Heart left ventricle (tissue), 16 donors: Measurements from ENCODE around the gene PAX5. TPM values are rescaled to one million over a fixed set of nuclear protein-coding genes. Genes with fewer than 3 reads are reported as not detected.

ENCODE experiments used
- ATAC-seq, 4 donors: fragments of 200-7000 bp; cut with Tn5 transposase; one replicate each; pipeline ENCODE4 v1.9.1; 2020 to 2022; ENCODE audit warnings: moderate library complexity in 4 of 4, mild to moderate bottlenecking in 3 of 4, moderate number of reproducible peaks in 1 of 4
- DNase-seq, 5 donors: peaks; one replicate each; pipeline ENCODE4 v3.0.0-alpha.2; 2020
- H3K27ac ChIP-seq, 12 donors: fragments of 200-600 bp; sonication (generic) in 4 of 12; one replicate each; pipeline versions ENCODE4 v1.5.0 to v1.8.0; 2016 to 2022; ENCODE audit warnings: mild to moderate bottlenecking in 2 of 12
- H3K27me3 ChIP-seq, 9 donors: fragments of 200-600 bp; sonication (generic) in 2 of 9; one replicate each; pipeline versions ENCODE4 v1.5.1 to v1.8.0; 2016 to 2022; ENCODE audit warnings: mild to moderate bottlenecking in 3 of 9
- H3K36me3 ChIP-seq, 9 donors: fragments of 200-600 bp; sonication (generic) in 2 of 9; one replicate each; pipeline versions ENCODE4 v1.5.0 to v1.8.0; 2018 to 2022; ENCODE audit warnings: mild to moderate bottlenecking in 2 of 9
- H3K4me1 ChIP-seq, 12 donors: fragments of 200-600 bp; sonication (generic) in 4 of 12; one replicate each; pipeline versions ENCODE4 v1.5.0 to v1.8.0; 2016 to 2022; ENCODE audit warnings: mild to moderate bottlenecking in 3 of 12
- H3K4me3 ChIP-seq, 12 donors: fragments of 200-600 bp; sonication (generic) in 4 of 12; one replicate each; pipeline versions ENCODE4 v1.5.0 to v1.8.0; 2017 to 2022; ENCODE audit warnings: mild to moderate bottlenecking in 9 of 12, moderate library complexity in 4 of 12
- H3K9me3 ChIP-seq, 12 donors: fragments of 200-600 bp; sonication (generic) in 4 of 12; one replicate each; pipeline versions ENCODE4 v1.5.0 to v1.8.0; 2016 to 2022; ENCODE audit warnings: mild to moderate bottlenecking in 1 of 12
- POLR2A ChIP-seq, 2 donors: fragments of 450-650 bp; IDR thresholded peaks; one replicate each; pipeline ENCODE4 v1.6.1; 2017; ENCODE audit warnings: antibody characterized with exemption in 2 of 2, mild to moderate bottlenecking in 2 of 2, moderate library complexity in 2 of 2
- whole genome bisulfite sequencing, 4 donors: extraction: QIAGEN DNeasy Blood & Tissue Kit in 2 of 4; methylation state at CpG; one replicate each; pipeline versions ENCODE4 v1.1.5 to v1.1.7; 2013 to 2018; 5-methylcytosine and 5-hydroxymethylcytosine counted together
- intact Hi-C, 10 donors: fragments of 100-400 bp; cut with DNase I; formaldehyde crosslinking; loops; one replicate each; pipeline versions ENCODE4 v1.11.1 to v1.14.2; 2022
- polyA plus RNA-seq, 2 donors: library from polyadenylated mRNA; stranded (reverse); fragments of 200-250 nt; gene quantifications; one replicate each; pipeline ENCODE4 v1.2.3, GENCODE V29; 2013
- total RNA-seq, 9 donors: library from RNA; depleted of rRNA in 2 of 9; stranded (reverse); fragments of >200 nt in 2 of 9; fragmentation: NEBNext Ultra II Directional in 3 of 9; extraction: Animal tissue kit (Norgen Biotek cat#: 25700) in 3 of 9; gene quantifications; one replicate each; pipeline versions ENCODE4 v1.1.0 to v1.2.4, GENCODE V29; 2016 to 2023
- TF ChIP-seq, protein P1 (sequence below), 12 donors: fragments of 200-600 bp; sonication (generic) in 4 of 12; IDR thresholded peaks; one replicate each; pipeline versions ENCODE4 v1.5.0 to v1.8.0; 2018 to 2022; ENCODE audit warnings: antibody characterized with exemption in 12 of 12, mild to moderate bottlenecking in 5 of 12
- donor health status: ischemic (EF 13 %, LVEDD 7.1; RV severe dilation, severe dysfunction).
- donor health status: healthy with polysubstance abuse.
- donor health status: DM: no; HTN: yes; CAD: no.
- donor health status: DM: no; HTN: no; CAD: no.
- donor health status: ischemic (EF 25% LVEDD 6.9; RV normal size, moderate dysfunction).
- donor health status: ischemic (EF 25% LVEDD 5.7; RV mildly dilated, moderate dysfunction).
- donor health status: healthy.
- donor health status: DM: yes; HTN: yes; CAD: no.
- donor health status: ischemic (EF 35%, LVEDD 5.7; RV mildly dilated, moderate dysfunction).
- donor health status: nonischemic (EF 11% LVEDD 7.7; RV severe dilation, severe dysfunction).
- donor health status: DM: yes; HTN: yes; CAD: no.
- donor health status: PGD.
- donor health status: ischemic (EF 29% LVEDD 5.4; RV normal size, mild dysfunction).
- donor health status: nonischemic (EF 23%, LVEDD 6.1; RV moderate dilation, normal function).

Gene PAX5
- total and polyA plus RNA-seq, 11 donors = 0.01 to 0.37 (median 0.08) TPM; not detected in 7

DNA sequence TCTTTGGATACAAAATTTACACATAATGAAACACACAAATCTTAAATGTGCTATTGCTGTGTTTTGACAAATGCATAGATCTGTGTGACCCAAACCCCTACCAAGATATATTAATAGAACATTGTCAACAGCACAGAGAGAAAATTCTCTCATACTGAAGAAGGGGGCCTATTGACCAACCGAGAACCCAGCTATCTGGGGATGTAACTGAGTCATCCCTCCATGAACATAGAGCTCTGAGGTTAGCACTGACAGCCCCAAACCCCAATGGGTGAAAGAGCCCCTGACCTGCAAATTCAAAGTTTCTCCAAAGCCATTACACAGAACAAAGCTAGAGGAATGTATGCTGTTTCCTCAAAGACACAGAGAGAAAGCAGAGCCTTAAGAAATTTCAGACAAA, 180.8 kb downstream of the PAX5 start:
- H3K27me3 ChIP-seq = peaks cover 0 to 43% (median 3%) of the 10 kb centered on the region in 9 donors
- TF ChIP-seq, protein P1, sequence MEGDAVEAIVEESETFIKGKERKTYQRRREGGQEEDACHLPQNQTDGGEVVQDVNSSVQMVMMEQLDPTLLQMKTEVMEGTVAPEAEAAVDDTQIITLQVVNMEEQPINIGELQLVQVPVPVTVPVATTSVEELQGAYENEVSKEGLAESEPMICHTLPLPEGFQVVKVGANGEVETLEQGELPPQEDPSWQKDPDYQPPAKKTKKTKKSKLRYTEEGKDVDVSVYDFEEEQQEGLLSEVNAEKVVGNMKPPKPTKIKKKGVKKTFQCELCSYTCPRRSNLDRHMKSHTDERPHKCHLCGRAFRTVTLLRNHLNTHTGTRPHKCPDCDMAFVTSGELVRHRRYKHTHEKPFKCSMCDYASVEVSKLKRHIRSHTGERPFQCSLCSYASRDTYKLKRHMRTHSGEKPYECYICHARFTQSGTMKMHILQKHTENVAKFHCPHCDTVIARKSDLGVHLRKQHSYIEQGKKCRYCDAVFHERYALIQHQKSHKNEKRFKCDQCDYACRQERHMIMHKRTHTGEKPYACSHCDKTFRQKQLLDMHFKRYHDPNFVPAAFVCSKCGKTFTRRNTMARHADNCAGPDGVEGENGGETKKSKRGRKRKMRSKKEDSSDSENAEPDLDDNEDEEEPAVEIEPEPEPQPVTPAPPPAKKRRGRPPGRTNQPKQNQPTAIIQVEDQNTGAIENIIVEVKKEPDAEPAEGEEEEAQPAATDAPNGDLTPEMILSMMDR (IDR thresholded peaks at IDR 0.05) = no peak
- no peak for TF ChIP-seq POLR2A (IDR thresholded peaks at IDR 0.05)

GRCh38 chr9:36849943-36850342, 184.1 kb downstream of the PAX5 start:
- no peak for TF ChIP-seq POLR2A (IDR thresholded peaks at IDR 0.05)
- TF ChIP-seq, protein P1 (IDR thresholded peaks at IDR 0.05) = no peak
- Histone ChIP-seq H3K36me3 (no peaks in the 10 kb centered on the region), H3K9me3 (no peaks in the 10 kb centered on the region), H3K27me3 (peaks cover 0 to 38% (median 4%) of the 10 kb centered on the region in 9 donors), H3K4me1 (no peaks in the 10 kb centered on the region), H3K4me3 (no peak overlapping the region), H3K27ac (no peak overlapping the region)
- DNase-seq = no peak
- intact Hi-C loops = loop anchor here in 1 of 10 donors (10.0 kb wide), 1 partner anchor 65 kb away; no protein-coding TSS in a partner anchor
- WGBS, 4 donors = 83 to 88% (median 86%) methylated on average over 9 of the region's 9 CpGs
- no peak for ATAC-seq

More for the DNA sequence above, 180.8 kb downstream of the PAX5 start:
- Histone ChIP-seq H3K27ac (no peak overlapping the region), H3K9me3 (no peaks in the 10 kb centered on the region), H3K4me1 (no peaks in the 10 kb centered on the region), H3K4me3 (no peak overlapping the region), H3K36me3 (no peaks in the 10 kb centered on the region)
- intact Hi-C loops = no loop called here
- ATAC-seq (no peak), DNase-seq (no peak)
- 47 to 67% (median 64%) methylated on average over 1 of the region's 1 CpG for WGBS, 4 donors

GRCh38 chr9:36848946-36849345, 185.1 kb downstream of the PAX5 start:
- no peaks in the 10 kb centered on the region for H3K36me3 ChIP-seq
- no peaks in the 10 kb centered on the region for H3K4me1 ChIP-seq
- H3K9me3 ChIP-seq = no peaks in the 10 kb centered on the region
- no peak for ATAC-seq
- DNase-seq = no peak
- H3K4me3 ChIP-seq = no peak overlapping the region
- TF ChIP-seq POLR2A (IDR thresholded peaks at IDR 0.05) = no peak
- TF ChIP-seq, protein P1 (IDR thresholded peaks at IDR 0.05) = no peak
- 76 to 89% (median 80%) methylated on average over 5 of the region's 5 CpGs for WGBS, 4 donors
- peaks cover 0 to 33% (median 0%) of the 10 kb centered on the region in 9 donors for H3K27me3 ChIP-seq
- no peak overlapping the region for H3K27ac ChIP-seq
- intact Hi-C loops = loop anchor here in 1 of 10 donors (10.0 kb wide), 1 partner anchor 64 kb away; no protein-coding TSS in a partner anchor

- no peak for DNase-seq
- Histone ChIP-seq H3K36me3 (no peaks in the 10 kb centered on the region), H3K27ac (no peak overlapping the region), H3K27me3 (peaks cover 0 to 33% (median 0%) of the 10 kb centered on the region in 9 donors), H3K4me3 (no peak overlapping the region), H3K9me3 (no peaks in the 10 kb centered on the region), H3K4me1 (no peaks in the 10 kb centered on the region)
- 29 to 42% (median 41%) methylated on average over 17 to 22 of the region's 22 CpGs for WGBS, 4 donors
- no peak for ATAC-seq
- intact Hi-C loops = loop anchor here in 1 of 10 donors (10.0 kb wide), 1 partner anchor 63 kb away; no protein-coding TSS in a partner anchor
- no peak for TF ChIP-seq POLR2A (IDR thresholded peaks at IDR 0.05)
- TF ChIP-seq, protein P1 (IDR thresholded peaks at IDR 0.05) = no peak
Observed at GRCh38 chr9:36847781-36848673, 186.0 kb downstream of the PAX5 start.
